Activated naive CD4-positive, alpha-beta T cell treated with anti-CD3 and anti-CD28 coated beads, Interleukin-2, amount 10 ng/mL, durations not matched to agents 7 days and 5 days (primary cell): ENCODE measurements around the gene GALNT11.

Source experiments
- CTCF ChIA-PET: fragments of 350-600 bp; sonication (Branson Sonifier 250); formaldehyde crosslinking; loops from one replicate; lab custom pipeline; 2021; ENCODE audit warnings: antibody characterized with exemption; lab: Charles Lee
- DNase-seq: peaks from one replicate; pipeline ENCODE4 v3.0.0-alpha.2; 2020
- H3K27ac Mint-ChIP-seq: one replicate; pipeline ENCODE4 v1.8.0; 2021; ENCODE audit warnings: mild to moderate bottlenecking, moderate library complexity, mixed read lengths
- H3K27me3 Mint-ChIP-seq: one replicate; pipeline ENCODE4 v1.8.0; 2021; ENCODE audit warnings: mild to moderate bottlenecking, mixed read lengths
- H3K36me3 Mint-ChIP-seq: one replicate; pipeline ENCODE4 v1.8.0; 2021; ENCODE audit warnings: mixed read lengths
- H3K4me1 Mint-ChIP-seq: one replicate; pipeline ENCODE4 v1.8.0; 2021; ENCODE audit warnings: mixed read lengths
- H3K4me3 Mint-ChIP-seq: one replicate; pipeline ENCODE4 v1.8.0; 2021; ENCODE audit warnings: mild to moderate bottlenecking, moderate library complexity, mixed read lengths
- H3K9me3 Mint-ChIP-seq: one replicate; pipeline ENCODE4 v1.8.0; 2021; ENCODE audit warnings: mixed read lengths

Gene GALNT11

GRCh38 chr7:152128741-152129461, 103.4 kb downstream of the GALNT11 start:
- CTCF ChIA-PET = no interaction called here
- H3K4me3 Mint-ChIP-seq = no peak overlapping the region
- no peak overlapping the region for H3K27ac Mint-ChIP-seq

GRCh38 chr7:152129682-152130081, 104.2 kb downstream of the GALNT11 start:
- Mint-ChIP-seq H3K36me3 (peaks cover 51% of the 10 kb centered on the region), H3K4me1 (no peaks in the 10 kb centered on the region), H3K9me3 (peaks cover 7% of the 10 kb centered on the region), H3K27ac (no peak overlapping the region), H3K27me3 (no peaks in the 10 kb centered on the region), H3K4me3 (no peak overlapping the region)
- CTCF ChIA-PET = no interaction called here
- no peak for DNase-seq

More at GRCh38 chr7:152128741-152129461, 103.4 kb downstream of the GALNT11 start:
- no peaks in the 10 kb centered on the region for H3K27me3 Mint-ChIP-seq
- DNase-seq = no peak
- no peaks in the 10 kb centered on the region for H3K4me1 Mint-ChIP-seq
- H3K36me3 Mint-ChIP-seq = peaks cover 56% of the 10 kb centered on the region
- H3K9me3 Mint-ChIP-seq = peaks cover 13% of the 10 kb centered on the region

GRCh38 chr7:152130658-152131590, 105.5 kb downstream of the GALNT11 start:
- DNase-seq = no peak
- no peaks in the 10 kb centered on the region for H3K9me3 Mint-ChIP-seq
- no peak overlapping the region for H3K27ac Mint-ChIP-seq
- H3K36me3 Mint-ChIP-seq = peaks cover 40% of the 10 kb centered on the region
- H3K27me3 Mint-ChIP-seq = no peaks in the 10 kb centered on the region
- no peaks in the 10 kb centered on the region for H3K4me1 Mint-ChIP-seq
- no peak overlapping the region for H3K4me3 Mint-ChIP-seq
- CTCF ChIA-PET = no interaction called here

GRCh38 chr7:152131981-152132494, 106.6 kb downstream of the GALNT11 start:
- no peaks in the 10 kb centered on the region for H3K27me3 Mint-ChIP-seq
- H3K4me3 Mint-ChIP-seq = no peak overlapping the region
- H3K36me3 Mint-ChIP-seq = peaks cover 44% of the 10 kb centered on the region
- CTCF ChIA-PET = no interaction called here
- DNase-seq = no peak
- H3K9me3 Mint-ChIP-seq = no peaks in the 10 kb centered on the region
- peak overlapping the region; percentile 8 for H3K27ac Mint-ChIP-seq
- no peaks in the 10 kb centered on the region for H3K4me1 Mint-ChIP-seq

- Mint-ChIP-seq H3K9me3 (no peaks in the 10 kb centered on the region), H3K36me3 (peaks cover 40% of the 10 kb centered on the region), H3K4me1 (no peaks in the 10 kb centered on the region), H3K4me3 (no peak overlapping the region), H3K27ac (no peak overlapping the region), H3K27me3 (no peaks in the 10 kb centered on the region)
- CTCF ChIA-PET = no interaction called here
- no peak for DNase-seq
These were observed 107.3 kb downstream of the GALNT11 start for GRCh38 chr7:152132812-152133211.

- no peaks in the 10 kb centered on the region for H3K27me3 Mint-ChIP-seq
- H3K27ac Mint-ChIP-seq = no peak overlapping the region
- no peaks in the 10 kb centered on the region for H3K9me3 Mint-ChIP-seq
- peaks cover 42% of the 10 kb centered on the region for H3K36me3 Mint-ChIP-seq
- CTCF ChIA-PET = no interaction called here
- no peak for DNase-seq
- no peak overlapping the region for H3K4me3 Mint-ChIP-seq
- no peaks in the 10 kb centered on the region for H3K4me1 Mint-ChIP-seq
These were observed 108.3 kb downstream of the GALNT11 start for GRCh38 chr7:152133804-152134203.

- no peaks in the 10 kb centered on the region for H3K4me1 Mint-ChIP-seq
- no peaks in the 10 kb centered on the region for H3K9me3 Mint-ChIP-seq
- peaks cover 50% of the 10 kb centered on the region for H3K36me3 Mint-ChIP-seq
- H3K27me3 Mint-ChIP-seq = no peaks in the 10 kb centered on the region
- H3K27ac Mint-ChIP-seq = peak overlapping the region; percentile 64
- CTCF ChIA-PET = no interaction called here
- DNase-seq = no peak
- H3K4me3 Mint-ChIP-seq = no peak overlapping the region
These were observed 111.2 kb downstream of the GALNT11 start for GRCh38 chr7:152136686-152137085.

- Mint-ChIP-seq H3K4me3 (no peak overlapping the region), H3K27me3 (no peaks in the 10 kb centered on the region), H3K4me1 (peaks cover 6% of the 10 kb centered on the region), H3K36me3 (peaks cover 56% of the 10 kb centered on the region), H3K27ac (no peak overlapping the region), H3K9me3 (no peaks in the 10 kb centered on the region)
- CTCF ChIA-PET = no interaction called here
- DNase-seq = no peak
These were observed 112.1 kb downstream of the GALNT11 start for GRCh38 chr7:152137476-152138025.

GRCh38 chr7:152140067-152140466, 114.6 kb downstream of the GALNT11 start:
- Mint-ChIP-seq H3K4me1 (peaks cover 31% of the 10 kb centered on the region), H3K36me3 (peaks cover 66% of the 10 kb centered on the region), H3K9me3 (no peaks in the 10 kb centered on the region), H3K27ac (peak overlapping the region; percentile 61), H3K4me3 (no peak overlapping the region), H3K27me3 (no peaks in the 10 kb centered on the region)
- no peak for DNase-seq
- CTCF ChIA-PET = no interaction called here

- Mint-ChIP-seq H3K9me3 (no peaks in the 10 kb centered on the region), H3K27ac (peak overlapping the region; percentile 61), H3K36me3 (peaks cover 70% of the 10 kb centered on the region), H3K27me3 (no peaks in the 10 kb centered on the region), H3K4me3 (no peak overlapping the region), H3K4me1 (peaks cover 36% of the 10 kb centered on the region)
- CTCF ChIA-PET = no interaction called here
- DNase-seq = no peak
These were observed 115.1 kb downstream of the GALNT11 start for GRCh38 chr7:152140560-152140959.

GRCh38 chr7:152142976-152143595, 117.6 kb downstream of the GALNT11 start:
- Mint-ChIP-seq H3K27ac (peak overlapping the region; percentile 98), H3K9me3 (no peaks in the 10 kb centered on the region), H3K4me3 (peak overlapping the region; percentile 20), H3K4me1 (peaks cover 43% of the 10 kb centered on the region), H3K27me3 (no peaks in the 10 kb centered on the region), H3K36me3 (peaks cover 67% of the 10 kb centered on the region)
- CTCF ChIA-PET = interaction anchor here (0.9 kb wide), 1 partner anchor 10 kb away, joined by 3 read pairs; no protein-coding TSS in a partner anchor
- peak; percentile 50 for DNase-seq

- CTCF ChIA-PET = interaction anchor here (1.2 to 2.1 kb wide), 2 partner anchors 15 to 40 kb away, joined by 3 to 8 read pairs; no protein-coding TSS in a partner anchor
- H3K27me3 Mint-ChIP-seq = no peaks in the 10 kb centered on the region
- peak overlapping the region; percentile 37 for H3K4me3 Mint-ChIP-seq
- H3K9me3 Mint-ChIP-seq = no peaks in the 10 kb centered on the region
- peak overlapping the region; percentile 98 for H3K27ac Mint-ChIP-seq
- peak; percentile 43 for DNase-seq
- H3K4me1 Mint-ChIP-seq = peaks cover 43% of the 10 kb centered on the region
- peaks cover 69% of the 10 kb centered on the region for H3K36me3 Mint-ChIP-seq
These were observed 119.2 kb downstream of the GALNT11 start for GRCh38 chr7:152144557-152145245.

- no peaks in the 10 kb centered on the region for H3K27me3 Mint-ChIP-seq
- peak overlapping the region; percentile 98 for H3K27ac Mint-ChIP-seq
- peak overlapping the region; percentile 37 for H3K4me3 Mint-ChIP-seq
- H3K36me3 Mint-ChIP-seq = peaks cover 63% of the 10 kb centered on the region
- peak; percentile 58 for DNase-seq
- CTCF ChIA-PET = interaction anchor here (1.0 to 2.1 kb wide), 2 partner anchors 12 to 13 kb away, joined by 3 to 8 read pairs; no protein-coding TSS in a partner anchor
- H3K4me1 Mint-ChIP-seq = peaks cover 43% of the 10 kb centered on the region
- no peaks in the 10 kb centered on the region for H3K9me3 Mint-ChIP-seq
These were observed 120.5 kb downstream of the GALNT11 start for GRCh38 chr7:152145853-152146466.
